ENCODE measurements around the gene ERC2. TPM values are rescaled to one million over a fixed set of nuclear protein-coding genes. Genes with fewer than 3 reads are reported as not detected.

ERC2 gene
- polyA plus RNA-seq, 3 donors, result not detected

DNA sequence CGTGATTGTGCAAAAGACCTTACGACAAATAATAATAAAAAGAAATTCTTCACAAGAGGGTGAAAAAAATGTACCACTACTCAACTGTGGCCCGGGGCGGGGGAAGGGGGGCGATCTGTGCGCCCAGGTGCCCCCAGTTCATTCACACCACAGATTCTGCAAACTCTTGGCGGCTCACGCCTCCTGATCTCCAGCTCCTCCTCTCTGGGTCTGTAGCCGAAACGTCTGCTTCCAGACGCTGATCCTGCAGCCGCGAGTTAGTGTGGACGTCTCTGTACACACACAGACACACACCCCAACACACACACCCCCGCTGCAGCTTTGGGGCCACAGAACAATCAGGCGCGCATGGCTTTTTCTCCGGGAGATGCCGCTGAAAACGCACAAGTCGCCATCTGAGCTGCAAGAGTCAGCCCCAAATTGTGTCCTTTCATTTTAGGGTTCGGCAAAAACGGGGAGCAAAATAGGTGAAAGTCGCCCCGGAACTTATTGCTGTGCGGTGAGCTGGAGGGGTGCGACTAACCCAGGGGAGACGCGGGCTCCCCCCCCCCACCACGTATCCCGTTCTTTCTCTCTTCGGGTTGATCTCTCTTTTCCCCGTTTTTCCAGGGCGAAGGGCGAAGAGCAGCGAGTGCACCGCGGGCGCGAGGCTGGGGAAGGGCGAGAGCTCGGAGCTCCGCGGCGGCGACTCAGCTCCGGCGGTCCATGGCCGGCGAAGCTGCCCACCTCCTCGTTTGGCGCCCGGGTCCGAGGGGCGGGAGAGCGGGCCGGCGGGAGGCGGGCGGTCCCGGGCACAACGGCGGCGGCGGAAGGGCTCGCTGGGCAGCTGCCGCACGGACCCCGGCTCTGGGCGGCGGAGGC lies 980.7 kb downstream of the ERC2 start:
- Histone ChIP-seq H3K4me3 (replicated peaks in 1 of 3; ENCODE audit: low read depth in 2 of 3, low read length in 3 of 3) (peak overlapping the region; percentile 35 to 68 (median 45)), H3K4me2 (replicated peaks; ENCODE audit: extremely low read depth, low read length, poor library complexity, severe bottlenecking) (peak overlapping the region; percentile 63), H3K9ac (ENCODE audit: insufficient read depth, low read length, poor library complexity, severe bottlenecking) (no peak overlapping the region), H2AFZ (ENCODE audit: insufficient read depth, low read depth, low read length, poor library complexity, severe bottlenecking) (peak overlapping the region; percentile 66), H4K20me1 (ENCODE audit: insufficient read depth, low read length) (no peaks in the 10 kb centered on the region), H3K36me3 (replicated peaks in 1 of 2; ENCODE audit: control insufficient read depth in 1 of 2, insufficient read depth in 2 of 2, low read length in 2 of 2) (no peaks in the 10 kb centered on the region), H3K4me1 (ENCODE audit: control insufficient read depth in 1 of 2, insufficient read depth in 2 of 2, low read length in 2 of 2) (peaks cover 12 to 14% of the 10 kb centered on the region in 2 donors), H3K9me3 (replicated peaks in 1 of 2; ENCODE audit: control insufficient read depth in 1 of 2, insufficient read depth in 1 of 2, low read length in 2 of 2) (peaks cover 0 to 41% of the 10 kb centered on the region in 2 donors), H3K27ac (ENCODE audit: low read depth in 1 of 2, low read length in 2 of 2) (no peak overlapping the region), H3K79me2 (ENCODE audit: insufficient read depth, low read length) (no peaks in the 10 kb centered on the region), H3K27me3 (ENCODE audit: control insufficient read depth in 2 of 2, insufficient read depth in 2 of 2, low read length in 2 of 2) (peaks cover 69 to 96% of the 10 kb centered on the region in 2 donors)
- Mint-ChIP-seq H3K27me3 (ENCODE audit: low read depth in 3 of 3) (peaks cover 82 to 98% (median 90%) of the 10 kb centered on the region in 3 donors), H3K4me1 (peaks cover 30% of the 10 kb centered on the region), H3K36me3 (peaks cover 2 to 7% of the 10 kb centered on the region in 2 donors), H3K4me3 (peak overlapping the region; percentile 89 to 94), H3K27ac (no peak overlapping the region), H3K9me3 (peaks cover 0 to 19% (median 14%) of the 10 kb centered on the region in 7 donors)
- intact Hi-C loops (cut with micrococcal nuclease), result loop anchor here (5.0 to 10.0 kb wide), 3 partner anchors 235 to 765 kb away; no protein-coding TSS in a partner anchor
- DNase-seq, result no peak
- under 1% methylated on average over 62 of the region's 71 CpGs for WGBS (ENCODE audit: insufficient coverage)
- TF ChIP-seq, protein P1, sequence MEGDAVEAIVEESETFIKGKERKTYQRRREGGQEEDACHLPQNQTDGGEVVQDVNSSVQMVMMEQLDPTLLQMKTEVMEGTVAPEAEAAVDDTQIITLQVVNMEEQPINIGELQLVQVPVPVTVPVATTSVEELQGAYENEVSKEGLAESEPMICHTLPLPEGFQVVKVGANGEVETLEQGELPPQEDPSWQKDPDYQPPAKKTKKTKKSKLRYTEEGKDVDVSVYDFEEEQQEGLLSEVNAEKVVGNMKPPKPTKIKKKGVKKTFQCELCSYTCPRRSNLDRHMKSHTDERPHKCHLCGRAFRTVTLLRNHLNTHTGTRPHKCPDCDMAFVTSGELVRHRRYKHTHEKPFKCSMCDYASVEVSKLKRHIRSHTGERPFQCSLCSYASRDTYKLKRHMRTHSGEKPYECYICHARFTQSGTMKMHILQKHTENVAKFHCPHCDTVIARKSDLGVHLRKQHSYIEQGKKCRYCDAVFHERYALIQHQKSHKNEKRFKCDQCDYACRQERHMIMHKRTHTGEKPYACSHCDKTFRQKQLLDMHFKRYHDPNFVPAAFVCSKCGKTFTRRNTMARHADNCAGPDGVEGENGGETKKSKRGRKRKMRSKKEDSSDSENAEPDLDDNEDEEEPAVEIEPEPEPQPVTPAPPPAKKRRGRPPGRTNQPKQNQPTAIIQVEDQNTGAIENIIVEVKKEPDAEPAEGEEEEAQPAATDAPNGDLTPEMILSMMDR (IDR thresholded peaks at IDR 0.05), result no peak

DNA sequence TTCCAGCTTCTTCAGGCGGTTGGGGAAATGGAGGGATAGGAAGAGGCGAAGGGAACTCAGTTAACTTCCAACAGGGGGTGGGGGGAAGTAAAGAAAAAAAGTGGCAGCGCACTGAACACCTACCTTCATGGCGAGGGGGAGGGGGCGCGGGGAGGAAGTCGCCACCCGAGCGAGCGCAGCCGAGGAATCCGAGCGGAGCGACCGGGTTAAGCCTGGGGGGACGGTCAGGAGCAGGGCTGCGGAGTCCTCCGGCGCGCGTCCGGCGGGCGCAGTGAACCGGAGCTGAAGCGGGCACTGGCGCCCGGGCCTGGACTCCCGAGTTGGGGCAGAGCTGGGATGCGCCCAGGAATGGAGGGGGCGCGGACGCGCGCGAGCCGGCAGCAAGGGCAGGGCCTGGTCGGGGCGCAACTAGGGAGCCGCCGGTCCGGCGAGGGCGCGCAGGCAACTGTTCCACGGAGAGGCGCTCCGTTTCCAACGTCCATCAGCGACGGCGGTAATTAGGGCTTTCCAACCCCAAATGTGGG lies 981.3 kb downstream of the ERC2 start, which contains the start of gene WNT5A:
Gene WNT5A (minus strand): TSS at position 450 of the 524 bp plus-strand sequence. CDS start 321 bp downstream, at position 129.
- intact Hi-C loops (cut with micrococcal nuclease), result loop anchor here (5.0 to 10.0 kb wide), 3 partner anchors 235 to 765 kb away; no protein-coding TSS in a partner anchor
- Mint-ChIP-seq H3K4me1 (peaks cover 30% of the 10 kb centered on the region), H3K9me3 (peaks cover 0 to 23% (median 14%) of the 10 kb centered on the region in 7 donors), H3K27me3 (ENCODE audit: low read depth in 3 of 3) (peaks cover 89 to 99% (median 94%) of the 10 kb centered on the region in 3 donors), H3K4me3 (peak within 1 kb of the TSS; percentile 89 to 94), H3K27ac (peak within 1 kb of the TSS in 1 of 7 donors; percentile 75), H3K36me3 (peaks cover 2 to 7% of the 10 kb centered on the region in 2 donors)
- no peak within 1 kb of the TSS for H3K27ac ChIP-seq (ENCODE audit: low read depth in 1 of 2, low read length in 2 of 2)
- TF ChIP-seq, protein P1 (IDR thresholded peaks at IDR 0.05), result no peak
- no peak within 1 kb of the TSS for H3K9ac ChIP-seq (ENCODE audit: insufficient read depth, low read length, poor library complexity, severe bottlenecking)
- DNase-seq, result no peak
- H3K36me3 ChIP-seq (replicated peaks in 1 of 2; ENCODE audit: control insufficient read depth in 1 of 2, insufficient read depth in 2 of 2, low read length in 2 of 2), result no peaks in the 10 kb centered on the region
- H2AFZ ChIP-seq (ENCODE audit: insufficient read depth, low read depth, low read length, poor library complexity, severe bottlenecking), result peak within 1 kb of the TSS; percentile 66
- 2% methylated on average over 47 of the region's 52 CpGs for WGBS (ENCODE audit: insufficient coverage)
- H3K79me2 ChIP-seq (ENCODE audit: insufficient read depth, low read length), result no peaks in the 10 kb centered on the region
- H4K20me1 ChIP-seq (ENCODE audit: insufficient read depth, low read length), result no peaks in the 10 kb centered on the region
- peaks cover 0 to 45% of the 10 kb centered on the region in 2 donors for H3K9me3 ChIP-seq (replicated peaks in 1 of 2; ENCODE audit: control insufficient read depth in 1 of 2, insufficient read depth in 1 of 2, low read length in 2 of 2)
- peaks cover 12 to 14% of the 10 kb centered on the region in 2 donors for H3K4me1 ChIP-seq (ENCODE audit: control insufficient read depth in 1 of 2, insufficient read depth in 2 of 2, low read length in 2 of 2)
- peak within 1 kb of the TSS; percentile 35 to 68 (median 45) for H3K4me3 ChIP-seq (replicated peaks in 1 of 3; ENCODE audit: low read depth in 2 of 3, low read length in 3 of 3)
- H3K4me2 ChIP-seq (replicated peaks; ENCODE audit: extremely low read depth, low read length, poor library complexity, severe bottlenecking), result peak within 1 kb of the TSS; percentile 63
- peaks cover 75 to 98% of the 10 kb centered on the region in 2 donors for H3K27me3 ChIP-seq (ENCODE audit: control insufficient read depth in 2 of 2, insufficient read depth in 2 of 2, low read length in 2 of 2)

Data from CD14-positive monocyte (primary cell).